GM13976 (cell line): ENCODE data around the gene IRF7.

Source experiments
- DNase-seq: peaks from one replicate; pipeline ENCODE4 v3.0.0; 2012; ENCODE audit warnings: low spot score
- in situ Hi-C: fragments of 300-500 bp; cut with MboI; formaldehyde crosslinking; loops from one replicate; pipeline ENCODE4 v1.12.0; 2022; ENCODE audit warnings: low sequenced_read_pairs, mixed read lengths, inconsistent platforms; ENCODE audit not compliant: unreplicated experiment
- TF ChIP-seq, protein P1 (sequence below): IDR thresholded peaks from 2 replicates; pipeline ENCODE4 v1.5.1; 2012; ENCODE audit warnings: borderline replicate concordance, mild to moderate bottlenecking; ENCODE audit not compliant: insufficient read depth; ENCODE audit errors: extremely low read depth, missing control alignments, control extremely low read depth

IRF7 gene

DNA sequence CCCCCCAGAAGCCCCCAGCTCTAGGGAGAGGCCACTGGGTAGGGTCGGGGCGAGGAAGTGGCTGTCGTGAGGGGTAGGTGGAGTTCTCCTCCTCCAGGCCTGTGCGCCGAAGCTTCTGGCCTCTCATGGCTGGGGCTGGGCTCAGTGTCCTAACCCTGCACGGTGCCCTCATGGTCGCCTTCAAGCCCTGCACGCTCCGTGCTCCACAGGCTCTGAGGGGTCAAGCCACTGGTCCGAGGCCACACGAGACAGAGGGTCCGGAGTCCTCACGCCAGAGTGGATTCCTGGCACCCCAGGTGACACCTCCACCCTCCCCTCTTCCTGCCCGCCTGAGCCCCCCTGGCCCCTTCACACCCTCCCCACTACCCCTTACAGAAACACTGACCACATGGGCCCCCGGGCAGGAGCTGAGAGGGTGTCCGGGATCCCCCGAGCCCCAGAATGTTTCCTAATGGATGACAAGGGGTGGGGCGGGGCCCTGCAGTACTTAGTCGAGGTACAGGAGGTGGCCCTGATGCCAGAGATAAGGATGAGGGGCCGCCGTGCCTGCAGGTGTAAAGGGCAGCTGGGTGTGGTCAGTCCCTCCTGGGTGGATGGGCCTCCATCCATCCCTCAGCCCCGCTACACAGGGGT, 10.0 kb upstream of the IRF7 start:
- TF ChIP-seq, protein P1, sequence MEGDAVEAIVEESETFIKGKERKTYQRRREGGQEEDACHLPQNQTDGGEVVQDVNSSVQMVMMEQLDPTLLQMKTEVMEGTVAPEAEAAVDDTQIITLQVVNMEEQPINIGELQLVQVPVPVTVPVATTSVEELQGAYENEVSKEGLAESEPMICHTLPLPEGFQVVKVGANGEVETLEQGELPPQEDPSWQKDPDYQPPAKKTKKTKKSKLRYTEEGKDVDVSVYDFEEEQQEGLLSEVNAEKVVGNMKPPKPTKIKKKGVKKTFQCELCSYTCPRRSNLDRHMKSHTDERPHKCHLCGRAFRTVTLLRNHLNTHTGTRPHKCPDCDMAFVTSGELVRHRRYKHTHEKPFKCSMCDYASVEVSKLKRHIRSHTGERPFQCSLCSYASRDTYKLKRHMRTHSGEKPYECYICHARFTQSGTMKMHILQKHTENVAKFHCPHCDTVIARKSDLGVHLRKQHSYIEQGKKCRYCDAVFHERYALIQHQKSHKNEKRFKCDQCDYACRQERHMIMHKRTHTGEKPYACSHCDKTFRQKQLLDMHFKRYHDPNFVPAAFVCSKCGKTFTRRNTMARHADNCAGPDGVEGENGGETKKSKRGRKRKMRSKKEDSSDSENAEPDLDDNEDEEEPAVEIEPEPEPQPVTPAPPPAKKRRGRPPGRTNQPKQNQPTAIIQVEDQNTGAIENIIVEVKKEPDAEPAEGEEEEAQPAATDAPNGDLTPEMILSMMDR = no peak
- no peak for DNase-seq
- in situ Hi-C loops = no loop called here

DNA sequence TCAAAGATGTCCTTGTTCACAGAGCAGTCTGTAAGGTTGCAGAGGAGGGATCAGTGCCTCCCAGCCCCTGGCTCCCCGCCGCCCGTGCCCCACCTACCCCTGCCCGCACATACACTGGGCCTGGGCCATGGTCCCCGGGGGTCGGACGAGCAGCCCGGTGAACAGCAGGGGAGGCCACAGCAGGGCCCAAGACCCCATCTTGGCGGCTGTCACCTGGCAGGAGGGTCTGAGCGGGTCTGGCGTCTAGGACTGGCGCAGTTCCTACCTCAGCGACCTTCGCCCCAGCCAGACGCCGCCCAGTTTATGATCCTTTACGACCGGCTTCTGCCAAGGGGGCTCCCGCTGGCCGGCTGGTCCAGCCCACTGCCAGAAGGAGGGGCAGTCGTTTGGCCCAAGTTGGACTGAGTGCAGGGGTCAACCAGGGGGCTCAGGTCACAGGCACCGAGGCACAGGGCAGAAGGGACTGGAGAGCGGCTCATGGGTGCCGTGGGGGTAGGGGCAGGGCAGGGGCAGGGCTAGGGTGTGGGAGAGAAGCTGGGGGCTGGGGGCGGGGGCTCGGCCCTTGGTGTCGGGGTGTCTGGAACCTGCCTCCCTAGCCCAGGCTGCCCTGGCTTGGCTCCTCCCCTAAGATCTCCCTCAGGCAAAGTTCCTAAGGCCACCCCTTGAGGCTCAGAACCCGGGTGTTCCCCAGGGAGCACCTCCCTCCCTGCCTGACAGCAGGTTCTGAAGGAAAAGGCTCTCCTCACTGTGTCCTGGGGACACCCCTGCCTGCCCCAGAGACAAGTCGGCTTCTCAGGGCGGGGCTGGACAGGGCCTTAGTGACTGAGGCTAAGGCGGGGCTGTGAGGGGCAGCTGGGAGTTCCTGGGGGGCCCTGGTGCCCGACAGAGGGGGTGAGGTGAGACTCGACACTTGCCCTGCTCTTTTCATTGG, 9.2 kb upstream of the IRF7 start, which contains the start of gene CDHR5:
TSS of gene CDHR5 (minus strand) at position 251 of the 931 bp plus-strand sequence. CDS start at position 198, 53 bp downstream.
- in situ Hi-C loops = no loop called here
- DNase-seq = no peak
- TF ChIP-seq, protein P1 = no peak

DNA sequence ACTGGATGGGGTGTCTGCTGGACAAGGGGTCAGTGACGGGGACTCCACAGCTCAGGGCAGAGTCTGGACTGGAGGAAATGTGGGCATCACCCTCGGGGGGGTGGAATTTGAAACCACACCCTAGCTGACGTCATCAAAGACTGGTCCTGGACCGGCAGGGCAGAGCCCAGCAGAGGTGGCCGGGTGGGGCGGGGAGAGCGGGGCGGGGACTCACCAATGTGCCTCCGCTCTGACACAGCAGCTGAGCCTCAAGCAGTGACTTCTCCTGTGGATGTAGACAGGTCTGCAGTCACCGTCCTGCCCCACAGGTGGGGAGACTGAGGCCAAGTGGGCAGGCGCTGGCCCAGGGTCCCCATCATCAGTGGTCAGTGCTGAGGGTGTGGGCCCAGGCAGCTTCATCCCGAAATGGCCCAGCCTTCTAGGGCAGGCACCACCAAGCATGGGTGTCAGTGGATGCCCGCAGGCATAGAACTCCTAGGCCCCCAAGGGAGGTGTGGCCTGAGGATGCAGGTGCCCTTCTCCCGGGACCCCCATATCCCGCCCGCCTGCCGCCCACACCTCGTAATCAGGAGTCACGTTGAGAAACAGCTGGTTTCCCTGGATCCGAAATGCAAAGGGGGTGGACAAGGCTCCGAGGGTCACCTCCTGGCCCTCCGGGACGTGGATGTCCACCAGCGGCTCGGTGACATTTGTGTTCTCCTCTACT, 8.4 kb upstream of the IRF7 start:
- in situ Hi-C loops = no loop called here
- no peak for DNase-seq
- TF ChIP-seq, protein P1 = no peak

DNA sequence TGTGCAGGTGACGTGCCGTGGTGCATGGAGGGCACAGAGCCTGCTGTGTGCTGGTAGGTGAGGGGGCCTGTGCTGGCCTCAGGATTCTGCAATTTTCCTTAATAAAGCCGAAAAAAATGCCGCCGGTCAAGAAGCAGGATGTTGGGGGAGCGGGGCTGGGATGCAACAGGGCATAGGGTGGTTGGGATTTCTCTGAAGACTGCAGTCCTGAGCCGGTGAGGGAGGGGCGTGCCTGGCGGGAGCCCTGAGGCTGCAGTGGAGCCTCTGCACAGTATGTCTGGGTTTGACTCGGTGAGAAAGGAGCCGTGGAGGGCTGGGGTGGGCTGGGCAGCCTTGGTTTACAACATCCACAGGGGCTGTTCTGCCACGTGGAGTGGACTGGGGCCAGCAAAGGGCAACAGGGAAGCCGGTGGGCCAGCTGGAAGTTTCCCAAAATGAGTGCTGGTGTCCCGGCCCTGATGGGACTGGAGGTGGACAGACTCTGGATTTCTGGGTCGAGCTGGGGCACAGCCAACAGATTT, 7.7 kb upstream of the IRF7 start:
- in situ Hi-C loops = no loop called here
- TF ChIP-seq, protein P1 = no peak
- no peak for DNase-seq

DNA sequence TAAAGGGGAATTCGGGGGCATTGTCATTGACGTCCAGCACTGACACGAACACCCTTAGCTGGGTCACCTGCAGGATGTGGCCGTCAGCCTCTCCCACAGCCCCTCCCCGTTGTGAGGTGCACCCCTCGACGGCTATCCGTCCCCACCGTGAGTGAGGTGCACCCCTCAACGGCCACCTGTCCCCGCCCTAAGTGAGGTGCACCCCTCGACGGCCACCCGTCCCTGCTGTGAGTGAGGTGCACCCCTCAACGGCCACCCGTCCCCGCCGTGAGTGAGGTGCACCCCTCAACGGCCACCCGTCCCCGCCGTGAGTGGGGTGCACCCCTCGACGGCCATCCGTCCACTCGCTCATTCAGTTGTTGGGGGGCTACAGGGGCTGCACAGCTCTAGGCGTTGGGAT, 6.1 kb upstream of the IRF7 start:
- in situ Hi-C loops = no loop called here
- DNase-seq = no peak
- TF ChIP-seq, protein P1 = no peak
